HFFc6 (cell line): ENCODE data around the gene GJB3. TPM values are rescaled to one million over a fixed set of nuclear protein-coding genes. Genes with fewer than 3 reads are reported as not detected.
A peak's percentile ranks its signal among the peaks of the same experiment; 100 is the strongest.

Experiments used
- DNase-seq: peaks from one replicate; pipeline ENCODE4 v3.0.0-alpha.2; 2018
- H3K27ac Mint-ChIP-seq: 2 replicates; pipeline ENCODE4 v1.8.0; 2020; ENCODE audit warnings: mild to moderate bottlenecking, mixed read lengths
- H3K27me3 Mint-ChIP-seq: 2 replicates; pipeline ENCODE4 v1.8.0; 2021; ENCODE audit warnings: mild to moderate bottlenecking, moderate library complexity, mixed read lengths; ENCODE audit not compliant: insufficient read depth
- H3K36me3 Mint-ChIP-seq: 2 replicates; pipeline ENCODE4 v1.8.0; 2021; ENCODE audit warnings: low read depth, mixed read lengths
- H3K4me1 Mint-ChIP-seq: 2 replicates; pipeline ENCODE4 v1.8.0; 2020; ENCODE audit warnings: low read depth, mixed read lengths
- H3K4me3 Mint-ChIP-seq: 2 replicates; pipeline ENCODE4 v1.8.0; 2020; ENCODE audit warnings: mild to moderate bottlenecking, moderate library complexity, mixed read lengths
- H3K9me3 Mint-ChIP-seq: 2 replicates; pipeline ENCODE4 v1.8.0; 2020; ENCODE audit warnings: mild to moderate bottlenecking, mixed read lengths
- total RNA-seq, 6 experiments: library from RNA; stranded (reverse); fragmentation: NEBNext Ultra II Directional; extraction: Animal tissue kit (Norgen Biotek cat#: 25700); gene quantifications; 2 replicates in 1 of 6; 3 replicates in 5 of 6; pipeline ENCODE4 v1.2.3, GENCODE V29; 2021
- TF ChIP-seq, protein P1 (sequence below): fragments of 200-600 bp; sonication (generic); IDR thresholded peaks from 2 replicates; pipeline ENCODE4 v1.5.0; 2021; ENCODE audit warnings: antibody characterized with exemption, mild to moderate bottlenecking

Gene GJB3
- total RNA-seq, 6 experiments from 2014 or later, result 0.12 to 0.14 TPM; not detected in 4

DNA sequence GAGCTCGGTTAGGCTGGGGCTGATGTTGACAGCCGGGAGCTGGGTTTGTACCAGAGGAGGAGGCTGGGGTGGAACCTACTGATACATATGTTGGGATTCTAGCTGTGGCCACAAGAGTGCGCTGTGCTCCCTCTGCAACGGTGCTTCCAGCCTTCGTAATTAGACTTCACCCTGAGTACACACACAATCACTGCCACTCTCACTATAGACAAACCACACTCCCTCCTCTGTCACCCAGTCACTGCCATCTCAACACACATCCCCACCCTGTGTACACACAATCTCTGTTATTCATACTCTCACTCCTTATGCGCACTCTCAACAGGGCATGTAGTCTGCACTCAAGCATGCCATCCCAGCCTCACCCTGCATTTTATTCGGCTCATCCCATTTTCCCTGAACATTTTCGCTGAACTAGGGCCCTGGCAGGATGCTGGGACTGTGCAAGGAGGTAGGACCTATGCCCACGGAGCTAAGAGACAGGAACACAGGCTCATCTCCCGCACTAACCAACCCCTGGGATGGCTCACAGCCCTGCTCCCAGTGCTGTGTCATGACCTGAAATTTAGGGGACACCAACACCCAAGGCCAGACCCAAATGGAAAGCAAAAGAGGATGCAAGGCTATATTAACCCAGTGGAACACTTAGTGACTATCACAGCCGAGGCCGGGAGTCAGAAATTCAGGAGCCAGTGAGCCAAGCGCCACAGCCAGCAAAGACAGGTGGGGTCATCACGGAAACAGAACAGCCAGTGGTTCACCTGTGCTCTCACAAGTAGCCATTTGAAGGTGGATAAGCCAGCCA is 5.7 kb downstream of the GJB3 start:
- no peak overlapping the region for H3K4me3 Mint-ChIP-seq
- peaks cover 39% of the 10 kb centered on the region for H3K4me1 Mint-ChIP-seq
- H3K27me3 Mint-ChIP-seq, result peaks cover 19% of the 10 kb centered on the region
- H3K9me3 Mint-ChIP-seq, result peaks cover 16% of the 10 kb centered on the region
- peaks cover 14% of the 10 kb centered on the region for H3K36me3 Mint-ChIP-seq
- no peak overlapping the region for H3K27ac Mint-ChIP-seq
- TF ChIP-seq, protein P1, sequence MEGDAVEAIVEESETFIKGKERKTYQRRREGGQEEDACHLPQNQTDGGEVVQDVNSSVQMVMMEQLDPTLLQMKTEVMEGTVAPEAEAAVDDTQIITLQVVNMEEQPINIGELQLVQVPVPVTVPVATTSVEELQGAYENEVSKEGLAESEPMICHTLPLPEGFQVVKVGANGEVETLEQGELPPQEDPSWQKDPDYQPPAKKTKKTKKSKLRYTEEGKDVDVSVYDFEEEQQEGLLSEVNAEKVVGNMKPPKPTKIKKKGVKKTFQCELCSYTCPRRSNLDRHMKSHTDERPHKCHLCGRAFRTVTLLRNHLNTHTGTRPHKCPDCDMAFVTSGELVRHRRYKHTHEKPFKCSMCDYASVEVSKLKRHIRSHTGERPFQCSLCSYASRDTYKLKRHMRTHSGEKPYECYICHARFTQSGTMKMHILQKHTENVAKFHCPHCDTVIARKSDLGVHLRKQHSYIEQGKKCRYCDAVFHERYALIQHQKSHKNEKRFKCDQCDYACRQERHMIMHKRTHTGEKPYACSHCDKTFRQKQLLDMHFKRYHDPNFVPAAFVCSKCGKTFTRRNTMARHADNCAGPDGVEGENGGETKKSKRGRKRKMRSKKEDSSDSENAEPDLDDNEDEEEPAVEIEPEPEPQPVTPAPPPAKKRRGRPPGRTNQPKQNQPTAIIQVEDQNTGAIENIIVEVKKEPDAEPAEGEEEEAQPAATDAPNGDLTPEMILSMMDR, result peak; percentile 92
- peak; percentile 71 for DNase-seq

DNA sequence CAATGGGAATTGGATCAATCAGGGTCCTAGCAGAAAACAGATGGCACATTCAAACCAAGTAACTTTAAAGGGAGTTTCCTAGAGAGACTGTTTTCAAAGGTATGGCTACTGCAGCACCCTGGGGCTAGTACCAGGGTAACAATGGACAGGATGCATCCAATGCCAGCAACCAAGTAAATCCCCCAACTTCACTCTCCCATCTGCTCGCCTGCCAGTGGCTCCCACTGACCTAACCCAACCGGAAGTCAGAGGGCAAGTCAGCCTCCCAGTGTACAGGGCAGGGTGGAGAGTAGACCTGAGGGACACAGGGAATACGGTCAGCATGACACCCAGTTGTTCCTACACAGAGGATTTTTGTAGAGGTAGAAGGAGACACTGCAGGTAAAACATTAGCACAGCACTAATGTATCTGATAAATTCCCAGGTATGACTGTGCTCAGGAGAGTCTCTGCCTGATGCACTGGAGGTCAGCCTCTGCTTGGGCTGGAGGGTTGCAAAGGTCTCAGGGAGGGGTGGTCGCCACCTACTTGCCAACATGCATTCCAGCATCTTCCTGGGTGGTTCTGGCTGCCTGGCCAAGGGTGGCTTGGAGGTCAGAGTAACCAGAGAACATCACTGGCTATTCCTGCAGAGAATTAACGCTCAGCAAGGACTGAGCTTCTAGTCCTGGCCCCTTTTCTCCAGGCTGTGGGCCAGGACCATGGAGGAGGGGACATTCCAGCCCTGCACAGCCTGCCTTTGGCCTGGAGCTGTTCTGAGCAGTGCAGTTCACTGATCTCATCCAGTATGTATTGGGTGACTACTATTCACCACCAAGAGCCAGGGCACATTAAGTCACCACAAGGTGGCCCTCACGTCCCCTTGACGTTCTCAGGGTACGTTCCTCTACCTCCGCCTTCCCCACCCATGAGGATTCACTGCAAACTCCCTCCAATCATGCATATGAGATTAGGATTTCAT is 6.7 kb downstream of the GJB3 start:
- TF ChIP-seq, protein P1, result peak; percentile 72
- H3K4me1 Mint-ChIP-seq, result peaks cover 39% of the 10 kb centered on the region
- no peak overlapping the region for H3K27ac Mint-ChIP-seq
- peaks cover 16% of the 10 kb centered on the region for H3K9me3 Mint-ChIP-seq
- peak; percentile 71 for DNase-seq
- peaks cover 18% of the 10 kb centered on the region for H3K27me3 Mint-ChIP-seq
- peak overlapping the region; percentile 37 for H3K4me3 Mint-ChIP-seq
- H3K36me3 Mint-ChIP-seq, result peaks cover 14% of the 10 kb centered on the region

DNA sequence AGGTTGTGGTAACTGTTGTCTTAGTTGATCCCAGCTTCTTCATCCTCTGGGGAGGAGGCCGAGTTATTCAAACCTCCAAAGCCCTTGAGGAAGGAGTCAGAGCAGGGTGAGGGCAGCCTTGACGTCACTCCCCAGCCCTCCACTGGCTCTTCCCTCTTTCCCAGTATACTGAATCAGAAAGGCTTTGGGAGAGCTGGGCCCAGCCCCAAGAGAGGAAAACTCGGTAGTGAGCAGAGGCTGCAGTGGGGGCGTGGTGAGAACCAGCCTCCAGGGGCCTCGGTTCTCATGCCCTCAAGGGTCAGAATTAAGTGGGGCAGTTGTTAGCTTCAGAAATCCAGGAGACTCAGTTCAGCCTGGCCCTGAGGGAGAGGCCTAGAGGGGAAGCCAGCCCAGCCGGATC is 10.0 kb downstream of the GJB3 start:
- peaks cover 14% of the 10 kb centered on the region for H3K36me3 Mint-ChIP-seq
- TF ChIP-seq, protein P1, result no peak
- H3K27me3 Mint-ChIP-seq, result peaks cover 17% of the 10 kb centered on the region
- H3K4me3 Mint-ChIP-seq, result no peak overlapping the region
- DNase-seq, result no peak
- no peak overlapping the region for H3K27ac Mint-ChIP-seq
- H3K9me3 Mint-ChIP-seq, result peaks cover 16% of the 10 kb centered on the region
- H3K4me1 Mint-ChIP-seq, result peaks cover 24% of the 10 kb centered on the region

DNA sequence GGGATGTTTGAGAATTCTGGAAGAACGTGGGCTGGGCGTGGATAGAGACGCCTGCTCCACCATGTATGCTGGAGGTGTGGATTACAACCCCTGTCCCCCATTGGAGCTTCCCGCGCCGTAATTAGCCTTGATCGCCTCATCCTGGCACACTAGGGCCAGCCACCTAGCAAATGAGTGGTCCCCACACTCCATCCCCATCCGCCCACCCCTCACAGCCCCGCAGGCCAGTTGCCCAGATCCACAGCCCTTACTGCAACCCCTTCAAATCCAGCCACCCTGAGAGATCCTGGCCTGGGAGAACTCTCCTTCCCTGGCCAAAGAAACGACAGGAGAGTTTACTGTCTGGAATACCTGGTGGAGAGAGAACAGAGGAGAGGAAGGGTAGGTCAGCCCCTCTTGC is 11.4 kb downstream of the GJB3 start:
- peaks cover 17% of the 10 kb centered on the region for H3K27me3 Mint-ChIP-seq

More for the DNA sequence above, 11.4 kb downstream of the GJB3 start:
- Mint-ChIP-seq H3K9me3 (peaks cover 16% of the 10 kb centered on the region), H3K36me3 (peaks cover 14% of the 10 kb centered on the region), H3K27ac (no peak overlapping the region), H3K4me3 (no peak overlapping the region), H3K4me1 (peaks cover 14% of the 10 kb centered on the region)
- TF ChIP-seq, protein P1, result no peak
- no peak for DNase-seq
